Panc1 (cell line): Measurements from ENCODE around the gene THRSP. TPM values are rescaled to one million over a fixed set of nuclear protein-coding genes. Genes with fewer than 3 reads are reported as not detected.

Experiments
- ATAC-seq: fragments of 200-7000 bp; cut with Tn5 transposase; 2 replicates; pipeline ENCODE4 v1.9.1; 2020; ENCODE audit warnings: mild to moderate bottlenecking, moderate library complexity
- BruUV-seq: library from RNA; stranded (reverse); fragments of 400-500 nt; replicated peaks from 2 replicates; lab custom pipeline; 2021; lab: Mats Ljungman, UMichigan
- CTCF ChIA-PET: fragments of 300-600 bp; sonication (Branson Sonifier 250); formaldehyde crosslinking; loops from one replicate; lab custom pipeline; 2022; ENCODE audit warnings: antibody characterized with exemption; lab: Charles Lee
- POLR2A ChIA-PET: fragments of 300-600 bp; sonication (Branson Sonifier 250); formaldehyde crosslinking; loops from one replicate; lab custom pipeline; 2022; ENCODE audit warnings: antibody characterized with exemption; lab: Charles Lee
- DNase-seq: peaks from one replicate; pipeline ENCODE4 v3.0.0-alpha.2; 2010; ENCODE audit warnings: low read depth, low spot score
- H3K27ac ChIP-seq: 2 replicates; pipeline ENCODE4 v1.5.1; 2011; ENCODE audit warnings: mild to moderate bottlenecking, low read length, inconsistent platforms
- H3K27me3 ChIP-seq: fragments of 200-500 bp; sonication (Bioruptor generic); 2 replicates; pipeline ENCODE4 v1.6.0; 2014; ENCODE audit warnings: low read length, inconsistent platforms; ENCODE audit not compliant: control insufficient read depth, insufficient read depth
- H3K36me3 ChIP-seq: fragments of 200-500 bp; sonication (Bioruptor generic); 2 replicates; pipeline ENCODE4 v1.5.1; 2014; ENCODE audit warnings: inconsistent platforms, mild to moderate bottlenecking, low read length, moderate library complexity; ENCODE audit not compliant: control insufficient read depth, insufficient read depth
- H3K4me1 ChIP-seq: 2 replicates; pipeline ENCODE4 v1.5.1; 2011; ENCODE audit warnings: inconsistent platforms, mild to moderate bottlenecking, low read length, moderate library complexity; ENCODE audit not compliant: control insufficient read depth, insufficient read depth
- H3K4me3 ChIP-seq, 2 experiments: 2 replicates each; pipeline ENCODE4 v1.5.1; 2011 to 2012; ENCODE audit warnings: low read depth in 2 of 2, low read length in 2 of 2, mild to moderate bottlenecking in 2 of 2, inconsistent platforms in 1 of 2, moderate library complexity in 1 of 2
- H3K9me3 ChIP-seq: fragments of 200-500 bp; sonication (Bioruptor generic); 2 replicates; pipeline ENCODE4 v1.5.1; 2014; ENCODE audit warnings: low read depth, mild to moderate bottlenecking, inconsistent platforms, low read length, moderate library complexity; ENCODE audit not compliant: control insufficient read depth, insufficient read depth
- POLR2AphosphoS5 ChIP-seq: IDR thresholded peaks from 2 replicates; pipeline ENCODE4 v1.6.1; 2012; ENCODE audit warnings: mild to moderate bottlenecking, low read depth, low read length, moderate library complexity
- SIN3A ChIP-seq: IDR thresholded peaks from 2 replicates; pipeline ENCODE4 v1.6.1; 2012; ENCODE audit warnings: low read depth, mild to moderate bottlenecking, low read length, moderate library complexity, borderline replicate concordance; ENCODE audit not compliant: insufficient read depth
- TCF7L2 ChIP-seq: IDR thresholded peaks from 2 replicates; pipeline ENCODE4 v1.6.1; 2011; ENCODE audit warnings: mild to moderate bottlenecking, low read depth, low read length, inconsistent platforms
- in situ Hi-C: cut with HindIII; loops from 2 replicates; pipeline ENCODE4 v1.10.0; 2016; ENCODE audit warnings: low sequenced_read_pairs, low pct_unique_long_range_greater_than_20kb
- intact Hi-C: fragments of 100-400 bp; cut with micrococcal nuclease; formaldehyde crosslinking; loops from one replicate; pipeline ENCODE4 v1.10.0; 2022; ENCODE audit not compliant: unreplicated experiment
- total RNA-seq: library from RNA; stranded (reverse); gene quantifications from one replicate; pipeline ENCODE4 v1.2.1, GENCODE V29; 2021; ENCODE audit not compliant: unreplicated experiment
- TF ChIP-seq, protein P1 (sequence below): fragments of 450-650 bp; IDR thresholded peaks from 2 replicates; pipeline ENCODE4 v1.5.1; 2017; ENCODE audit warnings: mild to moderate bottlenecking
- TF ChIP-seq, protein P2 (sequence below), 2 experiments: IDR thresholded peaks; 2 replicates each; pipeline ENCODE4 v1.6.1; 2011 to 2012; ENCODE audit warnings: low read depth in 2 of 2, control low read depth in 1 of 2, low read length in 1 of 2, mild to moderate bottlenecking in 1 of 2, moderate library complexity in 1 of 2; ENCODE audit not compliant: insufficient read depth in 1 of 2

Gene THRSP
- total RNA-seq, 1 experiment from 2014 or later, result not detected

DNA sequence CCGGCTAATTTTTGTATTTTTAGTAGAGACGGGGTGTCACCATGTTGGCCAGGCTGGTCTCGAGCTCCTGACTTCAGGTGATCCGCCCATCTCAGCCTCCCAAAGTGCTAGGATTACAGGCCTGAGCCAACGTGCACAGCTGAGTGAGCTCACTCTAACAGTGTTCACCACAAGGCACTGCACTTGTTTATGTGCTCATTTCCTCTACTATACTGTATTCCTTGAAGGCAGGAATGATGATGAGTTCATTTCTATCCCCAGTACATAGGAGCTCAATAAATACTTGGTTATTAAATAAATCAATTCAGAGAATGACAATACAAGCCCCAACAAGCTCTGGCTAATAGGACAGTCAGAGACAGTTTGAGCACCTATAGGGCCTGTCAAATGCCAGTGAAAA is 46.7 kb downstream of the THRSP start:
- no TSS peak for BruUV-seq
- H3K4me3 ChIP-seq, result no peak overlapping the region
- TF ChIP-seq POLR2AphosphoS5 (no peak), TCF7L2 (no peak), SIN3A (no peak)
- TF ChIP-seq, protein P1, sequence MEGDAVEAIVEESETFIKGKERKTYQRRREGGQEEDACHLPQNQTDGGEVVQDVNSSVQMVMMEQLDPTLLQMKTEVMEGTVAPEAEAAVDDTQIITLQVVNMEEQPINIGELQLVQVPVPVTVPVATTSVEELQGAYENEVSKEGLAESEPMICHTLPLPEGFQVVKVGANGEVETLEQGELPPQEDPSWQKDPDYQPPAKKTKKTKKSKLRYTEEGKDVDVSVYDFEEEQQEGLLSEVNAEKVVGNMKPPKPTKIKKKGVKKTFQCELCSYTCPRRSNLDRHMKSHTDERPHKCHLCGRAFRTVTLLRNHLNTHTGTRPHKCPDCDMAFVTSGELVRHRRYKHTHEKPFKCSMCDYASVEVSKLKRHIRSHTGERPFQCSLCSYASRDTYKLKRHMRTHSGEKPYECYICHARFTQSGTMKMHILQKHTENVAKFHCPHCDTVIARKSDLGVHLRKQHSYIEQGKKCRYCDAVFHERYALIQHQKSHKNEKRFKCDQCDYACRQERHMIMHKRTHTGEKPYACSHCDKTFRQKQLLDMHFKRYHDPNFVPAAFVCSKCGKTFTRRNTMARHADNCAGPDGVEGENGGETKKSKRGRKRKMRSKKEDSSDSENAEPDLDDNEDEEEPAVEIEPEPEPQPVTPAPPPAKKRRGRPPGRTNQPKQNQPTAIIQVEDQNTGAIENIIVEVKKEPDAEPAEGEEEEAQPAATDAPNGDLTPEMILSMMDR, result no peak
- TF ChIP-seq, protein P2, sequence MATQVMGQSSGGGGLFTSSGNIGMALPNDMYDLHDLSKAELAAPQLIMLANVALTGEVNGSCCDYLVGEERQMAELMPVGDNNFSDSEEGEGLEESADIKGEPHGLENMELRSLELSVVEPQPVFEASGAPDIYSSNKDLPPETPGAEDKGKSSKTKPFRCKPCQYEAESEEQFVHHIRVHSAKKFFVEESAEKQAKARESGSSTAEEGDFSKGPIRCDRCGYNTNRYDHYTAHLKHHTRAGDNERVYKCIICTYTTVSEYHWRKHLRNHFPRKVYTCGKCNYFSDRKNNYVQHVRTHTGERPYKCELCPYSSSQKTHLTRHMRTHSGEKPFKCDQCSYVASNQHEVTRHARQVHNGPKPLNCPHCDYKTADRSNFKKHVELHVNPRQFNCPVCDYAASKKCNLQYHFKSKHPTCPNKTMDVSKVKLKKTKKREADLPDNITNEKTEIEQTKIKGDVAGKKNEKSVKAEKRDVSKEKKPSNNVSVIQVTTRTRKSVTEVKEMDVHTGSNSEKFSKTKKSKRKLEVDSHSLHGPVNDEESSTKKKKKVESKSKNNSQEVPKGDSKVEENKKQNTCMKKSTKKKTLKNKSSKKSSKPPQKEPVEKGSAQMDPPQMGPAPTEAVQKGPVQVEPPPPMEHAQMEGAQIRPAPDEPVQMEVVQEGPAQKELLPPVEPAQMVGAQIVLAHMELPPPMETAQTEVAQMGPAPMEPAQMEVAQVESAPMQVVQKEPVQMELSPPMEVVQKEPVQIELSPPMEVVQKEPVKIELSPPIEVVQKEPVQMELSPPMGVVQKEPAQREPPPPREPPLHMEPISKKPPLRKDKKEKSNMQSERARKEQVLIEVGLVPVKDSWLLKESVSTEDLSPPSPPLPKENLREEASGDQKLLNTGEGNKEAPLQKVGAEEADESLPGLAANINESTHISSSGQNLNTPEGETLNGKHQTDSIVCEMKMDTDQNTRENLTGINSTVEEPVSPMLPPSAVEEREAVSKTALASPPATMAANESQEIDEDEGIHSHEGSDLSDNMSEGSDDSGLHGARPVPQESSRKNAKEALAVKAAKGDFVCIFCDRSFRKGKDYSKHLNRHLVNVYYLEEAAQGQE (IDR thresholded peaks at IDR 0.05; ENCODE audit: insufficient read depth in 1 of 2, low read depth in 2 of 2, low read length in 1 of 2), result no peak
- no peaks in the 10 kb centered on the region for H3K9me3 ChIP-seq
- intact Hi-C loops (no loop called here), in situ Hi-C loops (no loop called here)
- H3K4me1 ChIP-seq, result no peaks in the 10 kb centered on the region
- POLR2A ChIA-PET, result no interaction called here
- CTCF ChIA-PET, result interaction anchor here (0.6 kb wide), 1 partner anchor 13 kb away, joined by 4 read pairs; no protein-coding TSS in a partner anchor
- H3K36me3 ChIP-seq, result peaks cover 20% of the 10 kb centered on the region
- no peaks in the 10 kb centered on the region for H3K27me3 ChIP-seq
- no peak for DNase-seq
- ATAC-seq, result no peak
- no peak overlapping the region for H3K27ac ChIP-seq

DNA sequence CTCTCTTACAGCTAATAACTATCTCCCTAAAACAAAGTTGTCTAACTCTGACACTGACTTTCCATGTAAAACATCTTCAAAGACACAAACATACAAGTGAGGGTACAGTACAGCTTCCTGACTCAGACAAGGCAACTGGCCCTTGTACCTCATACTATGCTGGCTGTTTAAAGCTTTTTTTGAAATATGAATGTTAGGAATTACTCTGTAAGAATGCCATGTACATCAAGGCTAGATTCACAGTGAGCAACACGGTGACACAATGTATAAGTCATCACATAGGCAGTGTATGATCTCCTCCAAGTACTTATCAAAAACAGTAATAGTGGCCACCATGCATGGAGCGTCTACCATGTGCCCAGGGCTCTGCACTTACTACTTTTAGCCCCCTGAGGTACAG is 47.2 kb downstream of the THRSP start:
- ChIA-PET CTCF (interaction anchor here (0.6 kb wide), 1 partner anchor 12 kb away, joined by 4 read pairs; no protein-coding TSS in a partner anchor), POLR2A (no interaction called here)
- H3K4me3 ChIP-seq, result no peak overlapping the region
- DNase-seq, result no peak
- H3K27me3 ChIP-seq, result no peaks in the 10 kb centered on the region
- TF ChIP-seq TCF7L2 (no peak), POLR2AphosphoS5 (no peak), SIN3A (no peak)
- TF ChIP-seq, protein P1, result no peak
- TF ChIP-seq, protein P2 (IDR thresholded peaks at IDR 0.05; ENCODE audit: insufficient read depth in 1 of 2, low read depth in 2 of 2, low read length in 1 of 2), result no peak
- H3K36me3 ChIP-seq, result peaks cover 20% of the 10 kb centered on the region
- in situ Hi-C loops, result no loop called here
- no peaks in the 10 kb centered on the region for H3K4me1 ChIP-seq
- no peak for ATAC-seq
- no peaks in the 10 kb centered on the region for H3K9me3 ChIP-seq
- intact Hi-C loops, result no loop called here
- no TSS peak for BruUV-seq
- H3K27ac ChIP-seq, result no peak overlapping the region
